ENCODE results near the gene GTF3C1. TPM values are rescaled to one million over a fixed set of nuclear protein-coding genes. Genes with fewer than 3 reads are reported as not detected.

GTF3C1 gene
- total RNA-seq, 6 experiments from 2014 or later: 66.6 to 86.1 (median 80.3) TPM

DNA sequence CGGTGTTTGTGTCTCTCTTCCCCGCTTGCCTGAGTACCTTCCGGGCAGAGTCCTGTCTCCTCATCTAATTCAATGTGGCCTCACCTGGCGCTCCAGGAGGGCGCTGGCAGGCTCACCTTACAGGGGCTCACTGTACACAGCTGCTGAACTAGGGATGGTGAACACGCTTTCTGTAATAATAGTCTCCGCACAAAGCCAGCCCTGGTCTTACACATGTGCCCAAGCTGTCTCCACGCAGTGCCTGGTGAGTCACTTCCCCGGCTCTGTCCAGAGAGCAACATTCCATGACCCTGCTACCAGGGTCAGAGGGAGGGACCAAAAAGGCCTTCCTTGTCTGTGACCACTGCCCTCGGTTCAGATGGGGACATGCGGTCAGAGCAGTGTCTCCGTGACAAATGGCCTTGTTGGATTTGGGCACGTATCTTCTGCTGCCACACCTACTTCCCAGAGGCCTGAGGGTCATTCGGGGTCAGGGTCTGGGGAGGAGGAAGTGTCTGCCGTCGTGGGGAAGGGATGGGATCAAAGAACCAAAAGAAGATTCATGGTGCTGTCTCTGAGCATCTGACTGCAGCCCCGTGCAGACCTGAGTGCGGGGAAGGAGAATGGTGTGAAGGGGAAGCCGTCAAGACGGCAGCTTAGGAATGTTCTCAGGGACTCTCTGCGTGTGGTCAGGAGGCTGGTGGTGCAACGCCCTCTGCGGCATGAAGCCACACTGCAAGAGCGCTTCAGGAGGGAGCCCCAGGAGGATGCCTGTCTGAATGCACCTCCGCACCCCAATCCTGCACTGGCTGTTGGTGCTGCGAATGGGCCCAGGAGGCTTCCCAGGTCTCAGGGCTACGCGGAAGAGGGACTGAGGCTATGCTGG, 78.9 kb downstream of the GTF3C1 start:
- Mint-ChIP-seq H3K4me1 (ENCODE audit: low read depth) (peaks cover 56% of the 10 kb centered on the region), H3K27ac (peak overlapping the region; percentile 86), H3K4me3 (peak overlapping the region; percentile 33), H3K36me3 (ENCODE audit: low read depth) (peaks cover 90% of the 10 kb centered on the region), H3K9me3 (peaks cover 4% of the 10 kb centered on the region; the same call in 1 of the 2 replicates), H3K27me3 (ENCODE audit: insufficient read depth) (peaks cover 1% of the 10 kb centered on the region; the same call in 1 of the 2 replicates)
- TF ChIP-seq, protein P1, sequence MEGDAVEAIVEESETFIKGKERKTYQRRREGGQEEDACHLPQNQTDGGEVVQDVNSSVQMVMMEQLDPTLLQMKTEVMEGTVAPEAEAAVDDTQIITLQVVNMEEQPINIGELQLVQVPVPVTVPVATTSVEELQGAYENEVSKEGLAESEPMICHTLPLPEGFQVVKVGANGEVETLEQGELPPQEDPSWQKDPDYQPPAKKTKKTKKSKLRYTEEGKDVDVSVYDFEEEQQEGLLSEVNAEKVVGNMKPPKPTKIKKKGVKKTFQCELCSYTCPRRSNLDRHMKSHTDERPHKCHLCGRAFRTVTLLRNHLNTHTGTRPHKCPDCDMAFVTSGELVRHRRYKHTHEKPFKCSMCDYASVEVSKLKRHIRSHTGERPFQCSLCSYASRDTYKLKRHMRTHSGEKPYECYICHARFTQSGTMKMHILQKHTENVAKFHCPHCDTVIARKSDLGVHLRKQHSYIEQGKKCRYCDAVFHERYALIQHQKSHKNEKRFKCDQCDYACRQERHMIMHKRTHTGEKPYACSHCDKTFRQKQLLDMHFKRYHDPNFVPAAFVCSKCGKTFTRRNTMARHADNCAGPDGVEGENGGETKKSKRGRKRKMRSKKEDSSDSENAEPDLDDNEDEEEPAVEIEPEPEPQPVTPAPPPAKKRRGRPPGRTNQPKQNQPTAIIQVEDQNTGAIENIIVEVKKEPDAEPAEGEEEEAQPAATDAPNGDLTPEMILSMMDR (IDR thresholded peaks at IDR 0.05): no peak
- DNase-seq: peak; percentile 63

DNA sequence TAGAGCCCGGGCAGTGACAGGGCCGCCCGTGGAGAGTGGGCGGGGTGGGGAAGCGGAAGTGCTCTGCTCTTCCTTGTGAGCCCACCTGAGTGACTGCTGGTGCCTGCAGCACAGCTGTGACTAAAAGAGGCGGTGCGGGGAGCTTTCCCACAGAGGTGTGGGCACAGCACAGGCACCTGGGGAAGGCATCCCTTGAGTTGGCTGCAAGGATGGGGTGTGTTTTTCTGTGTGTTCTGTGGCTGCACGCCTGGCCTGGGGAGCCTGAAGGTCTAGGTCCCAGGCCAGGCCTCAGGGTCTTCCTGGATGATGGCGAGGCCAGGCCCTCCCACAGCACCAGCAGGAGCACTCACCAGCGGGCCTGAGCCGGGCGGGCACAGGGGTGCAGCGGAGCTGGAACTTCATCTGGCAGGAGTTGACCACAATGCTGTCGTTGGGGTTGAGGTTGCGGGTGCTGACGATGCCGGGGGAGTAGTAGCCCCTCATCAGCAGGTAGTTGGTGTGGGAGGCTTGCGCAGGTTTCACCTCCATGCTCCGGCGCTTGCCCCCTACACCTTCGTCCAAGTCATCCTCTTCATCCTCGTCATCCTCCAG, 80.7 kb downstream of the GTF3C1 start:
- Mint-ChIP-seq H3K27ac (no peak overlapping the region), H3K27me3 (ENCODE audit: insufficient read depth) (peaks cover 1% of the 10 kb centered on the region; the same call in 1 of the 2 replicates), H3K4me3 (no peak overlapping the region), H3K4me1 (ENCODE audit: low read depth) (peaks cover 50% of the 10 kb centered on the region), H3K36me3 (ENCODE audit: low read depth) (peaks cover 88% of the 10 kb centered on the region), H3K9me3 (peaks cover 4% of the 10 kb centered on the region; the same call in 1 of the 2 replicates)
- no peak for DNase-seq
- TF ChIP-seq, protein P1 (IDR thresholded peaks at IDR 0.05): no peak

DNA sequence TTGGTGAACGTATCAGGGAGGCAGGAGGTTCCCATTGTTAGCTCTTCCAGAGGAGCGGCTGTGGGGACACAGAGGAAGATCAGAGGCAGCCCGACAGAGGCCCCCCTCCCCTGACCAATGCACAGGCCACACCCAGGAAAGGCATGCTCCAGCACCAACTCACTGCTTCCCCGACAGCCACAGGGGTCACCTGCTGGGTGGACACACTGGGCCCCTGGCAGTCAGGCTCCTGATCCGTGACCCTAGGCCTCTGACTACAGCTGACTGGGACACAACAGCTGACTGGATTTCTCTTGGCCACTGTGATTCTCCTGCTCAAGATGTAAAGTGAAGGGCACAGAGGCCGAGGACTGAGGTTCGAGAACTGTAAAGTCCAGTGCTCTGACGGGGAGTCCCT, 84.2 kb downstream of the GTF3C1 start:
- peaks cover 53% of the 10 kb centered on the region for H3K36me3 Mint-ChIP-seq (ENCODE audit: low read depth)

DNA sequence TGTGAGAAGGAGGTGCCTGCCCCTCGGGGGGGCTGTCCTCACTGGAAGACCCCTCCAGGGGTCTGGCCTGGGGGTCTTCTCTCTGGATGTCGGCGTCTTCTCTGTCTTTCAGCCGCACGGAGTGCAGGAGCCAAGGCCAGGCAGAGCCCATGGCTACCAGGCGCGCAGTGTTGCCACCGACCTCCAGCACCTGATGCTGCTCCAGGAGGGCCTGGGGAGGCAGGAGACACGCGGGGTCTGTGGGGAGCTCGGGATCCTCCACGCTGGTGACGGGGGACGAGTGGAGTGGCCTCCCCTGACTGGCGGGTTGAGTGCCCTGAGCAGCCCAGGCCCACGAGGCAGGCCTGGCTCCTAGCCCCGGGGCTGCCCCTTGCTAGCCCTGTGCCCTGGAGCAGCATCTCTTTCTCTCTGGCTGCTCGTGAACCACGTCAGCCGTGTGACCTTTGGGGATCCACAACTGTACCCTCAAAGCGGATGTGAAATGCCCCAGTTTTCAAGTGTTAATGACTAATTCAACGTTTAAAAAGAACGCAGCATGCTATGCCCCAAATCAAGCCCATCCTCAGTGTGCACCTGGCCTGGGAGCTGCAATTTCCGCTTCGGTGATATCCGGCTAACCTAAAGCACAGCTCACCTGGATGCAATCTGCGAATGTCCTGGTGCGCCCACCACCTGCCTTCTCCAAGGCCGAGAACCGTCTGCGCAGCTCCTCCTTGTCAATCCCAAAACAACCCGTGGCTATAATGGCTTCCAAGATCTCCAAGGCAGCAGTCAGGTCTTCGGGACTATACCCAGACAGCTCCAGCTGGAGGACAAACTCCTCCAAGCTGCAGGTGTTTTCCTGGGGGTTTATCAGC, 84.9 kb downstream of the GTF3C1 start:
- H3K9me3 Mint-ChIP-seq: peaks cover 4% of the 10 kb centered on the region; the same call in 1 of the 2 replicates
- no peak overlapping the region for H3K27ac Mint-ChIP-seq
- TF ChIP-seq, protein P1 (IDR thresholded peaks at IDR 0.05): no peak
- H3K4me1 Mint-ChIP-seq (ENCODE audit: low read depth): peaks cover 17% of the 10 kb centered on the region; the same call in 1 of the 2 replicates
- no peak overlapping the region for H3K4me3 Mint-ChIP-seq
- H3K27me3 Mint-ChIP-seq (ENCODE audit: insufficient read depth): no peaks in the 10 kb centered on the region
- H3K36me3 Mint-ChIP-seq (ENCODE audit: low read depth): peaks cover 46% of the 10 kb centered on the region
- DNase-seq: no peak

More for the DNA sequence above, 84.2 kb downstream of the GTF3C1 start:
- Mint-ChIP-seq H3K4me3 (no peak overlapping the region), H3K4me1 (ENCODE audit: low read depth) (peaks cover 23% of the 10 kb centered on the region), H3K27me3 (ENCODE audit: insufficient read depth) (no peaks in the 10 kb centered on the region), H3K9me3 (peaks cover 4% of the 10 kb centered on the region; the same call in 1 of the 2 replicates), H3K27ac (no peak overlapping the region)
- TF ChIP-seq, protein P1 (IDR thresholded peaks at IDR 0.05): no peak
- no peak for DNase-seq
